Esophagus muscularis mucosa (tissue), 4 donors: ENCODE results near the gene KLF13. TPM values are rescaled to one million over a fixed set of nuclear protein-coding genes. Genes with fewer than 3 reads are reported as not detected.

ENCODE experiments used
- DNase-seq: peaks from one replicate; pipeline ENCODE4 v3.0.0-alpha.2; 2017; ENCODE audit errors: extremely low spot score
- H3K27ac ChIP-seq, 4 donors: fragments of 200-600 bp; sonication (generic); replicated peaks in 1 of 4; 1 replicate in 3 of 4; 2 replicates in 1 of 4; pipeline ENCODE4 v1.5.1; 2016 to 2019; ENCODE audit warnings: mild to moderate bottlenecking in 1 of 4
- H3K27me3 ChIP-seq, 4 donors: fragments of 200-600 bp; sonication (generic); one replicate each; pipeline versions ENCODE4 v1.5.1 to v1.6.0; 2016 to 2019
- H3K36me3 ChIP-seq, 4 donors: fragments of 200-600 bp; sonication (generic); one replicate each; pipeline ENCODE4 v1.5.1; 2016 to 2019
- H3K4me1 ChIP-seq, 4 donors: fragments of 200-600 bp; sonication (generic); one replicate each; pipeline ENCODE4 v1.5.1; 2016 to 2019
- H3K4me3 ChIP-seq, 4 donors: fragments of 200-600 bp; sonication (generic); 1 replicate in 2 of 4; 2 replicates in 2 of 4; pipeline ENCODE4 v1.5.1; 2016 to 2019; ENCODE audit warnings: mild to moderate bottlenecking in 4 of 4, moderate library complexity in 1 of 4
- H3K9me3 ChIP-seq, 4 donors: fragments of 200-600 bp; sonication (generic); 1 replicate in 3 of 4; 2 replicates in 1 of 4; pipeline ENCODE4 v1.5.1; 2016 to 2019
- CTCF ChIP-seq, 3 experiments: fragments of 200-600 bp in 2 of 3; fragments of 450-650 bp in 1 of 3; sonication (generic) in 2 of 3; IDR thresholded peaks; one replicate each; pipeline ENCODE4 v1.5.1; 2017 to 2019; ENCODE audit warnings: antibody characterized with exemption in 3 of 3, mild to moderate bottlenecking in 2 of 3, moderate library complexity in 1 of 3
- EP300 ChIP-seq: sonication (generic); formaldehyde crosslinking; IDR thresholded peaks from one replicate; pipeline ENCODE4 v1.6.1; 2017; ENCODE audit warnings: antibody characterized with exemption
- POLR2A ChIP-seq: fragments of 450-650 bp; IDR thresholded peaks from one replicate; pipeline ENCODE4 v1.6.1; 2017; ENCODE audit warnings: antibody characterized with exemption, moderate library complexity, mild to moderate bottlenecking, low read depth
- POLR2AphosphoS5 ChIP-seq, 2 donors: sonication (generic); formaldehyde crosslinking; IDR thresholded peaks; one replicate each; pipeline ENCODE4 v1.6.1; 2017; ENCODE audit warnings: antibody characterized with exemption in 2 of 2
- WGBS: methylation state at CpG from one replicate; pipeline ENCODE4 v1.1.5; 2018; 5-methylcytosine and 5-hydroxymethylcytosine counted together
- intact Hi-C: fragments of 100-400 bp; cut with DNase I; formaldehyde crosslinking; loops from one replicate; pipeline ENCODE4 v1.15.1; 2023
- total RNA-seq, 4 donors: library from RNA; depleted of rRNA; stranded (reverse); fragments of >200 nt; gene quantifications; one replicate each; pipeline versions ENCODE4 v1.1.0 to v1.2.1, GENCODE V29; 2016

Gene KLF13
- total RNA-seq, 4 donors from 2014 or later, result 57.3 to 109 (median 74.2) TPM

GRCh38 chr15:31295658-31296057, 31.0 kb upstream of the KLF13 start:
- intact Hi-C loops, result no loop called here
- Histone ChIP-seq H3K36me3 (no peaks in the 10 kb centered on the region), H3K27me3 (peaks cover 0 to 13% (median 0%) of the 10 kb centered on the region in 4 donors), H3K27ac (no peak overlapping the region), H3K9me3 (peaks cover 0 to 5% (median 0%) of the 10 kb centered on the region in 4 donors), H3K4me1 (peaks cover 4 to 9% (median 7%) of the 10 kb centered on the region in 4 donors), H3K4me3 (no peak overlapping the region)
- 78% methylated on average over 8 of the region's 8 CpGs for WGBS
- TF ChIP-seq POLR2AphosphoS5 (IDR thresholded peaks at IDR 0.05) (no peak), CTCF (IDR thresholded peaks at IDR 0.05) (no peak), EP300 (no peak), POLR2A (no peak)
- DNase-seq, result peak; percentile 42

DNA sequence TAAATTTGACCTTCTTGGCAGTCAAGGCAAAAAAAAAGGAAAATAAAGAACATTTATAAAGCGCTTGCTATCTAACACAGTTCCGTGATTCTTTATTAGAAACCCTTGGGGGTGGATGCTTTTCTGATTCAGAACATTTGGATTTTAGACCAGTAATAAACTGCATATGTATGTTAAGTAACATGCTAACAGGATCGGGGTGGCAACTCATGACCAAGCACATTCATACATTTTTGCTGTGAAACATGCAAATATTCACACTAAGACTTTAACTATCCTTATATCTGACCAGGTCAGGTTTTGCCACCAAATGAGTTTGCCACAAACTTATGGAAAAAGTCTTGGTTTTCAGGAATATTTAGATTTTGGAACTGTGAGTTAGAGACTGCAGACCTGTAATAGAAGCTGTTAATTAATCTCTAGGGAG, 30.4 kb upstream of the KLF13 start:
- Histone ChIP-seq H3K27ac (no peak overlapping the region), H3K4me1 (peaks cover 9 to 15% (median 13%) of the 10 kb centered on the region in 4 donors), H3K4me3 (no peak overlapping the region), H3K27me3 (peaks cover 0 to 13% (median 0%) of the 10 kb centered on the region in 4 donors), H3K9me3 (no peaks in the 10 kb centered on the region), H3K36me3 (no peaks in the 10 kb centered on the region)
- intact Hi-C loops, result no loop called here
- DNase-seq, result no peak
- TF ChIP-seq POLR2AphosphoS5 (IDR thresholded peaks at IDR 0.05) (no peak), EP300 (no peak), CTCF (IDR thresholded peaks at IDR 0.05) (no peak), POLR2A (no peak)
- WGBS, result 95% methylated on average over 3 of the region's 3 CpGs

DNA sequence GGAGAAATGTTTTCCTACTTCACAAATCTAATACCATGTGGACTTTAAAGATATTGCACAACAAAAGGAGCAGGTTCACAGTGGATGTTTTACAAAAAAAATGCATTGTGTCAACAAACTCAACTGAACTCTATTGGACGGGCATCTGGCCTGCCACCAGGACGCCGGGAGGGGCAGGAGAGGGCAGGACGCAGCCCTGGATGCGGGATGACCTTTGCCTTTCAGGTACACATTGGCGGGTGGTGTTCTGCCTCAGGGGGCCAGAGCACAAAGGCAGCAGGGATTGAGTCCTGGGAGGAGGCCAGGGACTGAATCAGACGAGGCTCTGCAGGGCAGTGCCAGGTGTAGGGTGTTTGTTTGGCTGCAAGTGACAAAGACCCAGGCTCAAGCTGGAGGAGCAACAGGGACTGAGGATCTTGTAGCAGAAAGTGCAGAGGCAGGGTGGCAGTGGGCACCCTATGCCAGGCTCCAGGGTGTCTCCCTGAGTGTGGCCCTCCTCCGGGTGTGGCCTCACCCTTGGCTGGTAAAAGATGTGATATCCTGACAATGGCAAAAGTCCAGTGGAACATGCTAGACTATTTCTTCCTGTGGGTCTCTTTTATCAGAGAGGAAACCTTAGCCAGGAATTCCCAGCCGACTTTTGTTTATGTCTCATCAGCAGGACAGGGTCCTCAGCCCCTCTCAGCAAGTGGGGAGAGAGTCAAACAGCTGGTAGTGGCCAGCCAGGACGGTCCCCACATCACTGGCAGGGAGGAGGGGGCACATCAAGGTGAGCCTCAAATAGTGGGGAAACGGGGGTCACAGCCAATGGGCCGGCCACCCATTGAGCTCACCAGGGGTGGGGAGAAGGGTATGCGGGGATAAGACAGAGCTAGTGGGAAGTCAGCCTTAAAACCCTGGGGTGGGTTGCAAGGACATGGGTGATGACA, 29.7 kb upstream of the KLF13 start:
- TF ChIP-seq EP300 (no peak), POLR2A (no peak), CTCF (IDR thresholded peaks at IDR 0.05) (no peak), POLR2AphosphoS5 (IDR thresholded peaks at IDR 0.05) (peak in 1 of 2 donors; percentile 22)
- Histone ChIP-seq H3K4me1 (peaks cover 13 to 22% (median 19%) of the 10 kb centered on the region in 4 donors), H3K27ac (no peak overlapping the region), H3K9me3 (no peaks in the 10 kb centered on the region), H3K27me3 (peaks cover 0 to 13% (median 0%) of the 10 kb centered on the region in 4 donors), H3K36me3 (no peaks in the 10 kb centered on the region), H3K4me3 (no peak overlapping the region)
- WGBS, result 68% methylated on average over 13 of the region's 13 CpGs
- intact Hi-C loops, result no loop called here
- DNase-seq, result peak; percentile 75

DNA sequence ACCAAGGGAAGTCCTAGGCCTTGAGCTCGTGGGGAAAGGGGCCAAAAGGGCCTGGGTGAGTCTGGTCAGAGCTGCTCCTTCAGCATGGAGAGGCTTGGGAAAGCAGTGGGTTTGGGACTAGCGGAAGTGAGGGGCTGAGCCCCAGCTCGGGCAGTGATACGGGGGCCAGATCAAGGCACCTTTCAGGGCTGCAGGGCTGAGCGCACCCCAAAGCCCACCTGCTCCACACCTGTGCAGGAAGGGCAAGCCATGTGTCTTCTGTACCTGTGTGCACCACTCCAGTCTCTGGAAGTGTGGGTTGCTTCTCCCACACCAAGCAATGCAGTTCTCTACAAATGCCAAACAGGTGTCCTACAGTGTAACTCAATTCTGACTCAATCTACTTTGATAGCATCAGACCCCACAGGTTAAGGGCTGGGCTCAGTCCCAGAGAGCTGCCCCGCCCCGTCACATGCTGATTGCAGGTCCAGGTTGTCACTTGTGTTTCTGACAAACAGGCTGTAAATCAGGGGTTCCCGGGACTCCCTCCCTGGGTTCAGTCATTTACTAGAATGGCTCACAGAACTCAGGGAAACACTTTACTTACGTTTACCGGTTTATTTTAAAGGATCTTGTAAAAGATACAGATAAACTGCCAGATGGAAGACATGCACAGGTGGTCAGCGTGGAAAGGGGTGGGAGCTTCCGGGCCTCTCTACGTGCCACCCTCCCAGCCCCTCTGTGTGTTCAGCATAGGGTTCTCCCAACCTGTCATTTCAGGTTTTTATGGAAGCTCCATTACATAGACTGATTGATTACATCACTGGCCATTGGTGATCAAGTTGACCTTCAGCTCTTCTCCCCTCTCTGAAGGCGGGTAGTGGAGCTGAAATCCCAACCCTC, 28.8 kb upstream of the KLF13 start:
- H3K36me3 ChIP-seq, result no peaks in the 10 kb centered on the region
- intact Hi-C loops, result no loop called here
- H3K9me3 ChIP-seq, result no peaks in the 10 kb centered on the region
- H3K27me3 ChIP-seq, result peaks cover 0 to 13% (median 0%) of the 10 kb centered on the region in 4 donors
- H3K27ac ChIP-seq, result no peak overlapping the region
- peaks cover 13 to 30% (median 23%) of the 10 kb centered on the region in 4 donors for H3K4me1 ChIP-seq
- H3K4me3 ChIP-seq, result no peak overlapping the region
- peak; percentile 90 for DNase-seq
- 90% methylated on average over 14 of the region's 14 CpGs for WGBS
- no peak for TF ChIP-seq POLR2A
- no peak for TF ChIP-seq POLR2AphosphoS5 (IDR thresholded peaks at IDR 0.05)
- no peak for TF ChIP-seq EP300
- no peak for TF ChIP-seq CTCF (IDR thresholded peaks at IDR 0.05)
